Measurements from ENCODE around the gene HLA-DPA1.
"Not testable (repeated sequence)": the region's sequence is repeated elsewhere in the genome, so short reads cannot be mapped to it uniquely, and the experiment has no call there.

HLA-DPA1 gene

DNA sequence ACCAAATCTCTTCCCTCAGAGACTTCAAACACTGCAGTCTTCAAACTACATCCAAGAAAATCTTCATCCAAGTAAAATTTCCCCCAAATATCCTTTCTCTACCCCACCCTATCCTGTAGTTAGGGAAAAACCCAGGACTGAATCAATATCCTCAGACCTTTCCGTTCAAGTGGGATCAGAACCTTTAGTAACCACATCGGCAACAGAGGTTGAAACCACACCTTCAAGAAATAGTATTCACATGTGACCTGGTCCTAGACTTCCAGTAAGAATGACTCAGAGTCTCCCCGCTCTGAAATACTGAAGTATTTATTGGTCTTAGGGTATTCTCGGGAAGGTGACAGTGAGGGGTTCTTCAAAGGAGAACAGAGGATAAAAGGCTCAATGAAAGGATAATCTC is 8.7 kb downstream of the HLA-DPA1 start:
- no peak for DNase-seq (ENCODE audit: low read depth, low spot score)

DNA sequence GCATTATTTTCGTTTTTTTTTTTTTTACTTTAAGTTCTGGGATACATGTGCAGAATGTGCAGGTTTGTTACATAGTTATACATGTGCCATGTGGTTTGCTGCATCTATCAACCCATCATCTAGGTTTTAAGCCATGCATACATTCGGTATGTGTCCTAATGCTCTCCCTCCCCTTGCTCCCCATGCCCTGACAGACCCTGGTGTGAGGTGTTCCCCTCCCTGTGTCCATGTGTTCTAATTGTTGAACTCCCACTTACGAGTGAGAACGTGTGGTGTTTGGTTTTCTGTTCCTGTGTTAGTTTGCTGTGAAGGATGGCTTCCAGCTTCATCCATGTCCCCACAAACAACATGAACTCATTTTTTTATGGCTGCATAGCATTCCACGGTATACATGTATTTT is 10.0 kb downstream of the HLA-DPA1 start:
- not testable (repeated sequence) for DNase-seq (ENCODE audit: low read depth, low spot score)

DNA sequence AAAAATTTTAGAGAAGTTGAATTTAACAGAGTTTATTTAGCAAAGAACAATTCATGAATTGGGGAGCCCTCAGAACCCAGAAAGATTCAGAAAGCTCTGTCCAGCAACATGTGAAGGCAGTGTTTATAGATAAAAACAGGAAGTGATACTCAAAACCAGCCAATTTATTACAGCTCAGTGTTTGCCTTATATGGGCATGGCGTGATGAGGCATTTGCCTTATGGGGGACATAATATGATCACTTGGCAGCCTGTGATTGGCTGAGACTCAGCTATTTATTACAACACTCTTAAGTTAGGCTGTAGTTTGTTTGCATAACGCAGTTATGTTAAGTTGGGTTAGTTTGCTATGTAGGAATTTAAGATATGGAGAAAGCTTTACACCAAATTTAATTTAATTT is 11.5 kb downstream of the HLA-DPA1 start:
- no peak for DNase-seq (ENCODE audit: low read depth, low spot score)

DNA sequence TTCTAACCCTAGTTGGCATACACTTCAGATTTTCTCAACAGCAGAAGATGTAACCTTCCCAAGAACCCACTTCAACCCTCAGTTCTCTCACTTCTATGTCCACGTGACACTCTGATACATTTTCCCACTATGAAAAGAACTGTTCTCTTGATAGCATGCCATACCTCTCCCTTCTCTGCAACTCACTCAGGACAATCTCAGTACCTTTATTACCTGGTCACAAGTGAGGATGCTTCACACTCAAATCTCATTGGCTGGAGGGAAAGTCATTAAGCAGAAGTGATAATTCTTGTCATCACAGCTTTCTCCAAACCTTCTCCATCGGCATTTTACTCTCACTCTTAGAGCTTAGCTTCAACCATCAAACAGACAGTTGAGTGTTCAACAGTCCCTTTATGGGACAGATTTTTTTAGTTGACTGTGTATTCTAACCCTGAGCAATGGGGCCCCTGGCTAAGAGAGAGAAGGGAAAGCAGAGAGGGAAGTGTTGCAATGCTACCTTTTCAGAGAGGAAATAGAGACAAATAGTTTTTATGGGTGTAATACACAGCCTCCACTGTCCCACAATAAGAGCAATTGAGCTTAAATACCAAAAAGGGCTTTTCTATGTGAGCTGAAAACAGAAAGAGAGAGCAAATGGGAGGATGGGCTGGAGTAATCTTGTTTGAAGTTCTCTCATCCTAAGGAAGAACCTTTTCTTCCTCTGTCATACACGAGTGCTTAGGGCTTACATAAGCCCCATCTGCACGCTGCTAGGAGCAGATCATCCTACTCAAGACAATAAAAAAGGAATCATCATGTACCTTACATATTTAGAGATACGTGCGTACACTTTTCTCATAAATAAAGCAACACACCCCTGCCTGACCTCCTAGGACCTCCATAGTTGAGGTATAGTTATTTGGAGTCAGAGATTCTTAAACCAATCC is 16.0 kb downstream of the HLA-DPA1 start:
- no peak for DNase-seq (ENCODE audit: low read depth, low spot score)

DNA sequence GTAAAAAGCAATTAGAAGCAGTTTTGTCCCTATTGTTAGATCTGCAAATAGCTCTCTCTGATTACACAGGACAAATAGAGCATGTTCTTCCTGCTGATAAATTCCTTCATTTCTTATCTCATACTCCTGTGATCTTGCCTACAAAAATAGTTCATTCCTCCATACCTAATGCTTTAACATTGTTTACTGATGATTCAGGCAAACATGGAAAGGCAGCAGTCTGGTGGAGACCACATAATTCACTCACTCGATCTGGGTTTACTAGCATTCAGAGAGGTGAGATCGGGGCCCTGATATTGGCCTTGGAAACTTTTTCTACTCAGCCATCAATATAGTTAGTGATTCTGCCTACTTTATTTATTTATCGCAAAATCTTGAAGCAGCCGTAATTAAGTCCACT is 20.2 kb downstream of the HLA-DPA1 start:
- no peak for DNase-seq (ENCODE audit: low read depth, low spot score)

DNA sequence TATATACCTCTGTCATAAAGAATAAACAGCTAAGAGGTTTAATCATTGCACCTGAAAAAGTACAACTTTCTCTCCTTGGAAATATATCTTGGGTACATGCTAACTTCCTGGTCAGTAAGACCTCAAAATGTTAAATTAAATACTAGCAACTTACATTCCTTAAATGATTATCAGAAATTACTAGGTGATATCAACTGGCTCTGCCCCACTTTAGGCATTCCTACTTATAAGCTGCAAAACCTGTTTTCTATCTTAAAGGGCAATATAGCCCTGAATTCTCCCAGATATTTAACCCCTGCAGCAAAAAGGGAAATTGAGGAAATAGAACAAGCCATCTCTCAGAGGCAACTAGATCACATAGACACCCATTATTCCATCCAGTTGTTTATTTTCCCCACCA is 20.8 kb downstream of the HLA-DPA1 start:
- DNase-seq (ENCODE audit: low read depth, low spot score) = no peak

DNA sequence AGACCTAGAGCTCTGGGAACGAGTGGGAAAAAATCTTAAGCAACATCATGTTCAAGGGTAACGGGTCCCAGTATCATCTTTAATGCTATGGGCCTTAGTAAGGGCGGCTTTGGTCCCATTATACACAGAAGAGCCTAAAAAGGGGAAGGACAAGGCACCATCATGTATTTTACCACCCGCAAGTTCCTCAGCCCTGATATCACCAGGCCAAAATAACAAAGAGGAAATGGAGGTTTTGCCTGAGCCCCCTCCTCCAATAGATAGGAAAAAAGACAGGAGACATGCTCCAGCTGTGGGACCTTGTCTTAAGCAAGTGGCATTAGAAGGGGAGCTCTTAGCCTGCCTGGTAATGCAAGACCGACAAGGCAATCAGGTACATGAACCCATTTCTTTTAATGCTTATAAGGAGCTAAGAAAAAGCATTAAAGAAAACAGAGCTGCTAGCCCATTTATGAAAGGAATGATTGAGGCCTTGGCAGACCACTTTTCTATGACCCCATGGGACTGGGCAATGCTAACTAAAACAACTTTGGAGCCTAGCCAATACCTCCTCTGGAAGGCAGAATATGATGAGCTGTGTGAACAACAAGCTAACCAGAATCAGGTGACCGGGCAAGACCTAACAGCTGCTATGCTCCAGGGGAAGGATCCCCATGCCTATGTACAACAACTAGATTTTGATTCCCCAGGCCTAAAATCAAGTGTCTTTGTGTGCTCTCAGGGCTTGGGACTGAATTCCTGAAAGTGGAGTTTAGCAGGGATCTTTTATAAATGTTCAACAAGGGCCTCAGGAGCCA is 23.2 kb downstream of the HLA-DPA1 start:
- DNase-seq (ENCODE audit: low read depth, low spot score) = no peak

DNA sequence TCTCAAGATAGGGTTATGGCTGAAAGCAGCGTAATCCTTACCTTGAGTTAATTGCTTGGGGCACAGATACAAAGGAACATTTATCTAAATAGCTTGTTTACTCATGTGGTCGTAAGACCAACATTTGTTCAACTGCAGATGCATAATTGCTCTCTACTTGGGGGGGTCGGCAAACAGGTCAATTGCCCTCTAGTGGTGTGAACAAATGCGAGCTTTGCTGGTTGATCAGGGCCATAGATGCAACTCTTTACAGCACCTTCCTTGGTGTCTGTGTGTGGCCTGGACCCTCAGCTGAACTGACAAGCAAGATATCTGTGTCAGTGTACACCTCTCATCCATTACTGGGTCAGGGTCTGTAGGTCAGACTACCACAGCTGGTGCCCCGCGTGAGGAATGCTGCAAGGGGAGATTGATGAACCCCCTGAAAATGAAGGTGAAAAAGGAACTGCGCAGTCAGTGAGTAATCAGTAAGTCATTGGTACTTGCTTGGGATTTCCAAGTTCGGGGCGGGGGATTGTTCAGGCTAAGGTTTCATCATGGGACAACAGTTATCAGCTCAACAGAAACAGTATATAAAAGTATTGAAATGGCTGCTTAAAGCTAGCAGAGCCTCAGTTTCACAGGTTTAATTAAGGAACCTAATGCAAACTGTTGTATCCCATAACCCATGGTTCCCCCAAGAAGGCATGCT is 24.0 kb downstream of the HLA-DPA1 start:
- no peak for DNase-seq (ENCODE audit: low read depth, low spot score)

DNA sequence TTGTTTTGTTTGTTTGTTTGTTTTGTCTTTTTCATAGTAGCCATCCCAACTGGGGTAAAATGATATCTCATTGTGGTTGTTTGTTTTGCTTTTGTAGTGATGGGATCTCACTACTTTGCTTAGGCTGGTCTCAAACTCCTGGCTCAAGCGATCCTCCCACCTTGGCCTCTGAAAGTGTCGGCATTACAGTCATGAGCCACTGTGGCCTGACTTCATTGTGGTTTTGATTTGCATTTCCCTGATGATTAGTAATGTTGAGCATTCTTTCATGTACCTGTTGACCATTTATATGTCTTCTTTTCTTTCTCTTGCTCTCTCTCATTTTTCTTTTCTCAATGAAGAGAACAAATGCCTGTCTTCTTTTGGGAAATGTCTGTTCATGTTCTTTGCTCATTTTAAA is 33.3 kb downstream of the HLA-DPA1 start:
- DNase-seq (ENCODE audit: low read depth, low spot score) = no peak

DNA sequence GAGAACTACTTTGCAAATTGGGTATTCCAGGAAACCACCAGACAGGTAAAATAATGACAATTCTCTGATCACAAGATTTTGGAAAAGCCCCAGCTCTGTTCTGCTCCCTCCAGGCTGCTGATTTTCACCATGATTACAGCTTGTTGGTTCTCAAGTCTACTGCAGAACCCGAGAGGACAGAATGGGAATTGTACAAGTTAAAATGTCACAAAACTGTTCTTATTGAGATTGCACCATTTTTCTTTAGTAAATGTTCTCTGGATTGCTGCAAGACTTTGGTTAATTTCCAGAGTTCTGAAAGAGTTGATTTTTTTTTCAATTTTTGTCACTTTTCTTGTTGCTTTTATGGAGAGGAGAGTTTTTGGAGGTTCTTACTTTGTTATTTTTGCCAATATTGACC is 36.9 kb downstream of the HLA-DPA1 start:
- DNase-seq (ENCODE audit: low read depth, low spot score) = no peak

DNA sequence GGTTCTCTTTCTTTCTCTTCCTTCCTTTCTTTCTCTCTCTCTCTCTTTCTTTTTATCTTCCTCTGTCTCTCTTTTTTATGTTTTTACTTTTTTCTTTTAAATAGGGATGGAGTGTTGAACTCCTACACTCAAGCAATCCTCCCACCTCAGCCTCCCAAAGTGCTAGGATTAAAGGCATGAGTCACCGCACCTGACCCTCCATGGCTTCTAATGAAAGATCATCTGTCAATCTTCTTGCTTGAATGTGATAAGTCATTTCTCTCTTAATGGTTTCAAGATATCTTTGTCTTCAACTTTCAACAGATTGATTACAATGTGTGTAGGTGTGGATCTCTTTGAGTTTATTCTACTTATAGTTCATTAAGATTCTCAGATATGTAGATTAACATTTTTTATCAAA is 38.9 kb downstream of the HLA-DPA1 start:
- DNase-seq (ENCODE audit: low read depth, low spot score) = no peak

DNA sequence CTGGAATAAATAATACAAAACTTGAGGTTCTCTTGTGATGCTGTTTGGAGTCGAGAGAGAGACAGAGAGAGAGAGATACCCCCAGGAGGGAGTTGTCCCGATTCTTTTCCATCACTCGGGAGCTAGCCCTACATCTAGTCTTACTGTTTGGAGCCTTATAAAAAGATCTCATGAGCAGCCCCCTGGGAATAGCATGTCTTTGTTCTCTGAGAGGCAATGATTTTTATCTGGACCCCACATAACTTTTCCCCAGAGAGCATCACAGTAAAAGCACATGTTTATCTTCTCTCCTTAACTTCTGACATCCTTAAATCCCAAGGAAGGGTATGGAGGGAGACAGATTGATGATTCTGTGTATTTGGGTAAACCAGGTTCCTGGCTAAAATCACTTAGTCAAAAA is 43.2 kb downstream of the HLA-DPA1 start:
- DNase-seq (ENCODE audit: low read depth, low spot score) = no peak

DNA sequence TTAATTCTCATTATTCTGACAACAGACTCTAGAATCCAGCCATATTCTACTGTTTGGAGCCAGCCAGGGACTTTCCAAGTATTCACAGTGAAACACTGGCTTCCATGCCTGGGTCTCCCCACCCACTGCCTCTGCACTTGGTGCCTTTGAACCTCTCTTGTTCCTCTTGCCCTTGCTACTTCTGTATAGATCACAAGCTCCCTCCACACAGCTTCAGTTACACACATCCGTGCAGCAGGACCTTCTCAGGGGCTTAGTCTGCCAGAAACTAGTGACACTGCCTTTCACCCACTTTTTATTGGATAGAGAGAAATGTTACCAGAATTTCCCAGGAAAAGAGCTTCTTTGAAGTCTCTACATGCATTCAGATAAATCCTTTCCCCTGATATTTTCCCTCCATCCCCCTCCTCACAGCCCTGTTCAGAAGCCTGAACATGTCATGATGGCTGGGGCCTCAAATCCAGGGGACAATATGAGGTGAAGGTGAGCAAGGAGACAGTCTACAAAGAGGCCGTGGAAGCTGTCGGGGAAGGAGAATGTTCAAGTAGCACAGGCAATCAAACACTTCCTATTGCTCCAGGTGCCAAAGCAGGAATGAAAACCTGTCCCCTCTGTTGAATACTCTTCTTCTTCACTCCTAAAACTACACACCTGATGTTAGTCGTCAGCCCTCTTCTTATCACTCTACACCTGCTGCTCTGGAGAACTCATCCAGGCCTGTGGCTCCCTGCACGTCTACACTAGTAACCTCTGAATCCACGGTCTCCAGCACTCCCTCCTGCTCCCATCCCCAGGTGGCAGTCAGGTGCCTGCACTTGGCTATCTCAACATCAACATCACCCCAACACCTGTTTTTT is 43.9 kb downstream of the HLA-DPA1 start:
- no peak for DNase-seq (ENCODE audit: low read depth, low spot score)

DNA sequence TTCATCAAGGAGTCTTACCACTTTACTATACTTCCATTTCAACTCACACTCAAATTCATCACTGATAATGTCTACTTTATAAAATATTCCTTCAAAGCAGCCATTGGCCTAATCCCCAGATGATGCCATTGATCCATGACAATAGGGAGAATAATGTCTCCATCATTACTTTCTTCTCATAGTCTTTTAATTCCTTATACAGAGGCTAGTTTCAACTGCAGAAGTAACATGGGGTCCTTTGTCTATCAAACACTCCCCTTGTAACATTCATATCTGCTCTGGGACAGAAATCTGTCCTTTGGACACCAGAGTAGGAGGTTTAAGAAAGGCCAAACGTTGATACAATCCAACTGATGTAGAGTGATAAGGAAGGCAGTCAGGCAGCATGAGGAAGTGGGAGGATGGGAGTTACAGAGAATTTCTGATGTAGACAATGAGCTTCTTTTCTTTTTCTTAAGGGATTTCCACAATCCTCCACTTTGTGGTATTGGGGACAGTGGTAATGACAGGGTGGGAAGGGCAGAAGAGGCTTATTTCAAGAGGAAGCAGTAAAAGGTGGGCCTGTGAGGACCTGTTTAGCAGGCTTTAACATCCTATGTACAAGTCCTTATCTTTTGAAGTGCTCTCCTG is 45.1 kb downstream of the HLA-DPA1 start:
- DNase-seq (ENCODE audit: low read depth, low spot score) = no peak

DNA sequence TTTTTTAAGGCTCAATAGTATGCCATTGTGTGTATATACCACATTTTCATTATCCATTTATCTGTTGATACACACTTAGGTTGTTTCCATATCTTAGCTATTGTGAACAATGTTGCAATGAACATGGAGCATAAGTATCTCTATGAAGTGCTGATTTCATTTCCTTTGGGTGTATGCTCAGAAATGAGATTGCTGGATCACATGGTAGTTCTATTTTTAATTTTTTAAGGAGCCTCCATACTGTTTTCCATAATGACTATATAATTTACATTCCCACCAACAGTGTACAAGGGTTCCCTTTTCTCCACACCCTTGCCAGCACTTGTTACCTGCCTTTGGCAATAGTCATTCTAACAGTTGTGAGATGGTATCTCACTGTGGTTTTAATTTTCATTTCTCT is 48.9 kb downstream of the HLA-DPA1 start:
- DNase-seq (ENCODE audit: low read depth, low spot score) = no peak

DNA sequence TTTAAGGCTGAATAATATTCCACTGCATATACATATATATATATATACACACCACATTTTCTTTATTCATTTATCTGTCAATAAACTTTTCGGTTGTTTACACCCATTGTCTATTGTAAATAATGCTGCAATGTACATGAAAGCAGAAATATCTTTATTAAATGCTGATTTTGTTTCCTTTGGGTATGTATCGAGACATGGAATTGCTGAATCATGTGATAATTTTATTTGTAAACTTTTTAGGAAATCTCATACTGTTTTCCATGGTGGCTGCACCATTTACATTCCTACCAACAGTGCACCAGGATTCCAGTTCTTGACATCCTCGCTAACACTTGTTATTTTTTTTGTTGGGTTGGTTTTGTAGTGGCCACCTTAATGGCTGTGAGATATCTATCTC is 49.9 kb downstream of the HLA-DPA1 start:
- no peak for DNase-seq (ENCODE audit: low read depth, low spot score)

DNA sequence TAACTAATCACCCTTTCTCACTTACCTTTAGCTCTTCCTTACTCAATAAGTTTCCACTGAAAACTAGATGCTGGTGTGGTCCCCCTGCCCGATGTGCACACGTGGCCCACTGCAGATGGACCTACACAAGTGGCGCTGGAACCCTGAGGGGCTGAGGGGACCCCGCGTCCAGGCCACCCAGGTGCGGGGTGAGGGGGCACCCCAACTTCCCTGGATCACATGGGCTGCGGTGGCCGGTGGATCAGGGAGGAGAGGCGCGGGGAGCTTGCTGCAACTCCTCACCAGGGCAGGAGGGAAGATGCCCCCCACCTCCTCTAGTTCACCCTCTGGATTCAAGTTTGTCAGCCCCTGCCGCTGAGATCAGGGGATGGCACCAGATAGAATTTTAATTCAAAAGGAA is 51.5 kb downstream of the HLA-DPA1 start:
- no peak for DNase-seq (ENCODE audit: low read depth, low spot score)

DNA sequence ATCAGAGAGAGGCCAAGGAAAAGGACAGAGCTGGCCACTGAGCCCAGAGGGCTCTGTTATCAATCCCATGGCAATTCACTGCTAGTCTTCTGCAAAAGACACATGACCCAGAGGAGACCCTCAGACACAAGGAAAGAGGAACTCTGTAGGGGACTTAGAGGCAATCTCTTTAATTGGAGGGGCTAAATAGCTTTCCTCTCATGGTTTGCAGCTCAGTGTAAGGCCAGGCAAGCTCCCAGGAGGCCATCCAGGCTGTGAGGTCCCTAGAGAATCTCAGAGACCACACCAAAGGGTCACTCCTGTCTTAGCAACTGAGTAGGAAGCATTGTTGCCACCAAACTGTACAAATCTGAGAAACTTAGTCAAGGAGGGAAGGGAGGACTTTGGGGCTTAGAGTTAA is 54.1 kb downstream of the HLA-DPA1 start:
- DNase-seq (ENCODE audit: low read depth, low spot score) = no peak

DNA sequence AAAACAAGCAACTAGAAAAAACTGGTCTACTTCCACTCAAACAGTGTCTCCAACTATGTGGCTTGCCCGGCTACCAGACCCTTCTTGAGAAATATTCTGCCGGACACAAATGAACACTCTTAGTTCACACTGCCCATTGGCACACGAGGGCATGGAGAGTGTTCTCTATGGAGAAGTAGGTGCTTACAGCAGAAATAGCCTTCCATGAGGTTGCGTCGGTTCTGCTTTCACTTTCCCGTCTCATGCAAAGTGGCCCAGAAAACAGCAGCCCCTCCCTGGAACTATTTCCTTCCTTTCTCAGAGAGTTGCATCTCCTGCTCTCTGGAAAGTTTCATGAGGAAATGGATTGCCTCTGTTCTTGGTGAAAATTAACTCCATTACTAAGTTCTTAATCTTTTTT is 54.5 kb downstream of the HLA-DPA1 start:
- DNase-seq (ENCODE audit: low read depth, low spot score) = peak; percentile 14

DNA sequence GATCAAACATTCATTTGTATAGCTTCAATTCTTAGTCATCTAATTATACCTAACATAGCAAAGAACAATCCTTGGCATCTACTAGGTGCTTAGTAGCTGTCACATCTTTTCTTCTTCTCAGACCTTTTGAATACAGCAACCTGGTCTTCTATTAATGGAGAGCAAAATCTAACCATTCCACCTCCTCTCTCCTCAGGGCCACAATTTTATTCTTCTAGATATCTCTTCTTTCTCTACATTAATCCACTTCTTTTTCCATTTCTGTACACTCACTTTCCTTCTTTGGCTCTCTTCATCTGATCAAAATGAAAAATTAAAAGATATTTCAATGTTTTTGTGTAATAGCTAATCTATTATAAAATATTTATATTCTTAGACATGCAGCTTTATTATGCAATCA is 55.0 kb downstream of the HLA-DPA1 start:
- DNase-seq (ENCODE audit: low read depth, low spot score) = no peak

Data from activated naive CD8-positive, alpha-beta T cell treated with anti-CD3 and anti-CD28 coated beads, Interleukin-2, amount 50 U/mL, for 16 hours (primary cell).